Subcutaneous abdominal adipose tissue (tissue), 5 donors: Measurements from ENCODE around the gene EXOC3L4.

Experiments
- H3K27ac ChIP-seq: one replicate; pipeline ENCODE4 v1.7.0; 2013; ENCODE audit warnings: low read depth, mild to moderate bottlenecking, inconsistent platforms, low read length, moderate library complexity
- H3K27me3 ChIP-seq, 5 donors: one replicate each; pipeline ENCODE4 v1.7.0; 2013; ENCODE audit warnings: low read length in 5 of 5, inconsistent platforms in 1 of 5; ENCODE audit not compliant: control insufficient read depth in 5 of 5, insufficient read depth in 4 of 5
- H3K36me3 ChIP-seq, 5 donors: one replicate each; pipeline ENCODE4 v1.7.0; 2013; ENCODE audit warnings: low read length in 5 of 5; ENCODE audit not compliant: control insufficient read depth in 5 of 5, insufficient read depth in 5 of 5
- H3K4me1 ChIP-seq, 5 donors: one replicate each; pipeline ENCODE4 v1.7.0; 2013; ENCODE audit warnings: low read length in 5 of 5, mild to moderate bottlenecking in 3 of 5, moderate library complexity in 1 of 5; ENCODE audit not compliant: control insufficient read depth in 5 of 5, insufficient read depth in 5 of 5
- H3K4me3 ChIP-seq, 5 donors: one replicate each; pipeline ENCODE4 v1.7.0; 2013; ENCODE audit warnings: low read length in 5 of 5, low read depth in 1 of 5
- H3K9ac ChIP-seq, 5 donors: one replicate each; pipeline ENCODE4 v1.7.0; 2013; ENCODE audit warnings: low read length in 5 of 5, mild to moderate bottlenecking in 4 of 5, moderate library complexity in 3 of 5
- H3K9me3 ChIP-seq, 5 donors: one replicate each; pipeline ENCODE4 v1.7.0; 2013; ENCODE audit warnings: low read length in 5 of 5; ENCODE audit not compliant: control insufficient read depth in 5 of 5
- donor health status: healthy.
- donor health status: healthy.
- donor health status: healthy.
- donor health status: healthy.
- donor health status: healthy.

Gene EXOC3L4

DNA sequence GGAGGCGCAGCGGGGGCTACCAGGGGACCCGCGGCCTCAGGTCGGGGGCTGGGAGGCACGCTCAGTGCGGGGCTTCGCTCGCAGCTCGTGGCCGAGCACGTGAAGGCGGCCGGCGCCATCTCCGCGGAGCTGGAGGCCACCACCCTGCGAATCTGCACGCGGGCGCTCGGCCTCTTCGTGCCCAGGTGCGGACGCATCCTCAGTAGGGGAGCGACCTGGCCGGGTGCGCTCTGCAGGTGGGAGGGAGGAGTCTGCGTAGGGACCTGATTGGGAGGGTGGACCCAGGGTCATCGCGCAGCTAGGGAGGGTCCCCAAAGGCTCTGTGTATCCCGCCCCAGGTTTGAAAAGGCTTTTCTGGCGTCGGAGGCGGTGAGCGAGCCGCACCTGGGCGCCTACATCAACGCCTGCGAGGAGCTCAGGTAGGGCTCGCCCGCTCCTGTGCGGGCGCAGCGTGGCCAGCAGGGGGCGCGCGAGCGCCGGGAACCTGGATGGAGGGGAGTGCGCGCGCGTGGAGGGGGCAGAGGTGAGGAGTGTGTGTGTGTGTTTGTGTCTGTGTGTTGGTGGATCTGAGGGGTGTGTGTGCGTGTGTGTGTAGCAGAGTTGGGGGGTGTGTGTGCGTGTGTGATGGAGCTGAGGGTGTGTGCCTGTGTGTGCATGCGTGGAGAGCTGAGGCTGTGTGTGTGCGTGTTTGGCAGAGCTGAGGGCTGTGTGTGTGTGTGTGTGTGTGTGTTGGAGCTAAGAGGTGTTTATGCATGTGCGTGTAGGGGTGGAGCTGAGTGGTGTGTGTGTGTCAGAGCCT is 10.3 kb downstream of the EXOC3L4 start:
- Histone ChIP-seq H3K27ac (no peak overlapping the region), H3K9ac (no peak overlapping the region), H3K36me3 (no peaks in the 10 kb centered on the region), H3K4me3 (no peak overlapping the region), H3K4me1 (peaks cover 0 to 44% (median 38%) of the 10 kb centered on the region in 5 donors), H3K27me3 (peaks cover 27 to 40% (median 33%) of the 10 kb centered on the region in 5 donors), H3K9me3 (no peaks in the 10 kb centered on the region)

GRCh38 chr14:103105580-103106150 is 11.1 kb downstream of the EXOC3L4 start:
- Histone ChIP-seq H3K36me3 (no peaks in the 10 kb centered on the region), H3K9ac (no peak overlapping the region), H3K4me1 (peaks cover 2 to 52% (median 46%) of the 10 kb centered on the region in 5 donors), H3K9me3 (no peaks in the 10 kb centered on the region), H3K27ac (no peak overlapping the region), H3K4me3 (no peak overlapping the region), H3K27me3 (peaks cover 21 to 34% (median 30%) of the 10 kb centered on the region in 5 donors)

DNA sequence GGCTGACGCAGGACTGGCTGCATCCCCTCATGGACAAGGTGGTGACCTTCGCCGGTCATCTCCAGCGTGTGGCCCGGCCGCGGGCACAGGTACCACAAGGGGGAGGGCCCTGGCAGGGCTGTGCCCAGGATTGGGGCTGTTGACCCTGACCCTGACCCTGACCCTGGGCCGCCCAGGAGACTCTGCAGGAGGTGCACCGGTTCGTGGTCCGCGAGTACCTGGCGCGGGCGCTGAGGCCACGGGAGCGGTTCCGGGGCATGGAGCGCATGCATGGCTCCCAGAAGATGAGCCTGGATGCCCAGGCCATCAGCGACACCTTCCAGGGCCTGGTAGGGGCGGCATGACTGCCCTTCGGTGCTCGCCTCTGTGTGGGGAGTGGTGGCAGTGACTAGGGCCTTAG is 12.9 kb downstream of the EXOC3L4 start:
- H3K9ac ChIP-seq, result no peak overlapping the region
- no peak overlapping the region for H3K4me3 ChIP-seq
- H3K36me3 ChIP-seq, result no peaks in the 10 kb centered on the region
- H3K27ac ChIP-seq, result no peak overlapping the region
- peaks cover 4 to 63% (median 56%) of the 10 kb centered on the region in 5 donors for H3K4me1 ChIP-seq
- H3K9me3 ChIP-seq, result no peaks in the 10 kb centered on the region
- H3K27me3 ChIP-seq, result peaks cover 16 to 21% (median 18%) of the 10 kb centered on the region in 5 donors

DNA sequence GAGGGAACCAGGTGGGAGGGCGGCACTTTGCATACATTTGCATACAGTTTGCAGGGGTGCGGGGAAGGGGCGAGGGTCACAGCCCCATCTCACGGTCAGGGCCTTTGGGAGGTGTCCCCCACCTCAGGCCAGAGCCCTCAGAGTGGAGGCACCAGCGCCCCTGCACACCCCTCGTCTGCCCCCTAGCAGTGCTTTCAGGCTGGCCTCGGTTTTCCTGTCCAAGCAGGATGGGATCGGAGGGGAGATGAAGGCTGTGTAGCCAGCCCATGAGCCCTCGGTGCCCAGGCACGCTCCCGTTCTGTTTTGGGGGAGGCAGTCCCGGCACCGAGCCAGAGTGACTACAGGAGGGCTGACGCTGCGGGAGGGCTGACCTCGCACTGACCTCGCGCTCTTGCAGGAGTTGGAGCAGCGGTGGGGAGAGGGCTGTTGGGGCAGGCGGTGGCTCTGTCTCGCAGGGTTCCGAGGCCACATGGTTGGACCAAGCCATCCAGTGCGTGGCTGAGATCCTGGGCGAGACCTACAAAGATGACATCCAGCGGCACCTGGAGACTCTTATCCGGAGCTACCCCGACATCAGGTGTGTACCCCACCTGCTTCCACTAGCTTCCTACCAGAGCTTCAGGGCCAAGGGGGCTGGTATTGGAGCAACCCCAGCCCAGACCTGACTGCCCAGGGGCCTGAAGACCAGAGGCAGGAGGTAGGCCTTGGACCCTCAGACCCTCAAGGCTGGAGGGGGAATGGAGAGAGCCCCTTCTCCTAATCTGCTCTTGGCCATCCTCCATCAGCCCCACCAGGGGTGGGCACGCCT is 13.6 kb downstream of the EXOC3L4 start:
- H3K27ac ChIP-seq, result peak overlapping the region; percentile 57
- H3K27me3 ChIP-seq, result peaks cover 10 to 14% (median 13%) of the 10 kb centered on the region in 5 donors
- H3K4me1 ChIP-seq, result peaks cover 4 to 64% (median 59%) of the 10 kb centered on the region in 5 donors

GRCh38 chr14:103108749-103109207 is 14.3 kb downstream of the EXOC3L4 start:
- H3K27ac ChIP-seq, result peak overlapping the region; percentile 57

More for the DNA sequence above, 13.6 kb downstream of the EXOC3L4 start:
- H3K36me3 ChIP-seq, result no peaks in the 10 kb centered on the region
- no peaks in the 10 kb centered on the region for H3K9me3 ChIP-seq
- peak overlapping the region in 2 of 5 donors; percentile 23 to 62 for H3K9ac ChIP-seq
- no peak overlapping the region for H3K4me3 ChIP-seq

DNA sequence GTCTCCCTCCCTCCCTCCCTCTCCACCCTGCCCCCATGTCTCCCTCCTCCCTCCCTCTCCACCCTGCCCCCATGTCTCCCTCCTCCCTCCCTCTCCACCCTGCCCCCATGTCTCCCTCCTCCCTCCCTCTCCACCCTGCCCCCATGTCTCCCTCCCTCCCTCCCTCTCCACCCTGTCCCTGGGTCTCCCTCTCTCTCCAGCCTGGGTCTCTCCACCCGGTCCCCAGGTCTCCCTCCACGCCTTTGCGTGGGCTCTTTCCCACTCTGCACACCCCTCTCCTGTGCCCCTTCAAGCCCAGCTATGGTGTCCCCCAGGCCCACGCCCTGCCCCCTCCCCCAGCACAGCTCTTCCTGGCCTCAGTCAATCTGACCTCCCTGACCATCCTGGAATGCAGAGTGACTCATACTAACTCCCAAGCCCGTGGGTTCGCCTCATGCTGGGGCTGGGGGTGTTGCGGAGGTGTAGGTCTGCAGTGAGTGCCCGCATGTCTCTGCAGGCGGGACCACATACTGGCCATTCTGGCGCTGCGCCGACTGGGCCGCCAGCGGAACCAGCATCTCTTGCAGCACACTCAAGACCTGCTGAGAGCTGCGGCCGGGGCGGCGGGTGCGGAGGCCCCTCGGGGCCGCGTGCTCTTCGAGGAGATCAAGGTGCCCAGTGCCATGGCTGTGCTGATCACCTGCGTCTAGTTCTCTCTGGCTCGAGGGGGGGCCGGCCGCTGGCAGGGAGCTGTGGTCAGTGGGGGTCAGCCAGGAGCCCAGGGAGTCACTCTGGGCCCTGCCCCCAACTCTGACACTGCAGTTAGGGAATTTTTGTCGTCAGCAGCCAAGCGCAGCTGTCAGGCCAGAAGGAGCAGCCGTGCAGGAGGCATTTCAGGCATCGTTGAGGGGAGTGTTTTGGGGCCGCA is 15.3 kb downstream of the EXOC3L4 start:
- Histone ChIP-seq H3K27me3 (peaks cover 0 to under 1% (median under 1%) of the 10 kb centered on the region in 5 donors), H3K4me3 (peak overlapping the region in 3 of 5 donors; percentile 6 to 30 (median 30)), H3K9ac (peak overlapping the region in 1 of 5 donors; percentile 35), H3K9me3 (no peaks in the 10 kb centered on the region), H3K4me1 (peaks cover 6 to 59% (median 53%) of the 10 kb centered on the region in 5 donors), H3K36me3 (no peaks in the 10 kb centered on the region), H3K27ac (peak overlapping the region; percentile 46)

More at GRCh38 chr14:103108749-103109207, 14.3 kb downstream of the EXOC3L4 start:
- Histone ChIP-seq H3K27me3 (peaks cover 6 to 8% (median 8%) of the 10 kb centered on the region in 5 donors), H3K4me3 (no peak overlapping the region), H3K36me3 (no peaks in the 10 kb centered on the region), H3K4me1 (peaks cover 4 to 59% (median 56%) of the 10 kb centered on the region in 5 donors), H3K9me3 (no peaks in the 10 kb centered on the region), H3K9ac (peak overlapping the region in 1 of 5 donors; percentile 62)

DNA sequence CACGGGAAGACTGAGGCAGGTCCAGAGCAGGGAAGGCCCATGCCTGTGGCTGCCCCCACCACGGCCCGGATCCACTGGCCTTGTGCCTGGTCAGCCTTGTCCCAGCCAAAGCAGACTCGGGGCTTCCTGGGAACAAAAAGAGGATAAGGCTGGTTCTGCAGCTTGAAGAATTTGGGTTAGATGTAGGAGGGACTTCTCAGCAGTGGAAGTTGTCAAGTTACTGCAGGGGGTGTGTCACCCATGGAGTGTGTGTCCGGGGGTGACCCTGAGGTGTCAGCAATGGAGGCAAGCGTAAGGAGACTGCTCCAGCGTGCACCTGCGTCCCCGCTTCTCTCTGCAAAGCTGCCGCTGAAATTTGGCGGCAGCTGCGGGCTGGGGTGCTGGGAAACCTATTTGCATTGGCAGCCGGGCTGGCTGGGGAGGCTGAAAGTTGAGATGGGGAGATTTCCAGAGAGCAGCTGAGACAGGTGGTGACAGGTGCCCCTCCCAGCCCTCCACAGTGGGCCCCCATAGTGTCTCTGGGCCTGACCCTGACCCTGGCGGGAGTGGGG is 16.2 kb downstream of the EXOC3L4 start:
- Histone ChIP-seq H3K36me3 (no peaks in the 10 kb centered on the region), H3K9me3 (no peaks in the 10 kb centered on the region), H3K9ac (no peak overlapping the region), H3K27ac (peak overlapping the region; percentile 46), H3K27me3 (no peaks in the 10 kb centered on the region), H3K4me1 (peaks cover 6 to 56% (median 48%) of the 10 kb centered on the region in 5 donors), H3K4me3 (no peak overlapping the region)

GRCh38 chr14:103111232-103111868 is 16.8 kb downstream of the EXOC3L4 start:
- Histone ChIP-seq H3K9me3 (no peaks in the 10 kb centered on the region), H3K27me3 (no peaks in the 10 kb centered on the region), H3K9ac (peak overlapping the region in 1 of 5 donors; percentile 17), H3K4me3 (no peak overlapping the region), H3K4me1 (peaks cover 6 to 56% (median 48%) of the 10 kb centered on the region in 5 donors), H3K27ac (peak overlapping the region; percentile 46), H3K36me3 (no peaks in the 10 kb centered on the region)
